H1 (cell line): Measurements from ENCODE around the gene ACVR2A. TPM values are rescaled to one million over a fixed set of nuclear protein-coding genes. Genes with fewer than 3 reads are reported as not detected.

Experiments
- CTCF ChIA-PET: fragments of 300-600 bp; sonication (Branson Sonifier 250); formaldehyde crosslinking; loops from one replicate; lab custom pipeline; 2021; ENCODE audit not compliant: partially characterized antibody; lab: Charles Lee
- POLR2A ChIA-PET: fragments of 300-600 bp; sonication (Branson Sonifier 250); formaldehyde crosslinking; loops from one replicate; lab custom pipeline; 2021; ENCODE audit warnings: inconsistent platforms; ENCODE audit not compliant: partially characterized antibody; lab: Charles Lee
- DNase-seq, 2 experiments: peaks; one replicate each; pipeline versions ENCODE4 v3.0.0 to v3.0.0-alpha.2; 2010 to 2022; ENCODE audit warnings: low spot score in 2 of 2, low read depth in 1 of 2, mixed read lengths in 1 of 2
- FAIRE-seq: peaks from 2 replicates; lab custom pipeline; 2011; peaks lifted over from hg19 to GRCh38; lab: Jason Lieb, UNC
- H2AFZ ChIP-seq: 2 replicates; pipeline ENCODE4 v1.8.1; 2012; ENCODE audit warnings: low read length, inconsistent platforms
- H2AK5ac ChIP-seq: 2 replicates; pipeline ENCODE4 v1.6.1; 2013; ENCODE audit warnings: low read depth, low read length
- H2BK120ac ChIP-seq: replicated peaks from 2 replicates; pipeline ENCODE3; 2013; ENCODE audit warnings: low read depth, low read length, inconsistent platforms
- H2BK12ac ChIP-seq: 2 replicates; pipeline ENCODE4 v1.6.1; 2013; ENCODE audit warnings: low read depth, low read length
- H2BK15ac ChIP-seq: 2 replicates; pipeline ENCODE4 v1.6.1; 2013; ENCODE audit warnings: low read length
- H2BK20ac ChIP-seq: 2 replicates; pipeline ENCODE4 v1.6.1; 2013; ENCODE audit warnings: low read length
- H2BK5ac ChIP-seq: 2 replicates; pipeline ENCODE4 v1.6.1; 2013; ENCODE audit warnings: low read depth, low read length
- H3K14ac ChIP-seq: 2 replicates; pipeline ENCODE4 v1.6.1; 2013; ENCODE audit warnings: inconsistent platforms; ENCODE audit not compliant: insufficient read length
- H3K18ac ChIP-seq: 2 replicates; pipeline ENCODE4 v1.6.1; 2013; ENCODE audit warnings: low read length; ENCODE audit errors: extremely low read depth
- H3K23ac ChIP-seq: 2 replicates; pipeline ENCODE4 v1.6.1; 2013; ENCODE audit warnings: inconsistent platforms; ENCODE audit not compliant: insufficient read length
- H3K23me2 ChIP-seq: 2 replicates; pipeline ENCODE4 v1.6.1; 2013; ENCODE audit warnings: low read depth, low read length
- H3K27ac ChIP-seq: 2 replicates; pipeline ENCODE4 v1.6.1; 2011; ENCODE audit warnings: low read depth, low read length, inconsistent platforms
- H3K27me3 ChIP-seq, 4 experiments: replicated peaks in 1 of 4; 1 replicate in 1 of 4; 2 replicates in 3 of 4; pipeline versions ENCODE4 v1.6.1 to v1.8.1; 2011 to 2013; ENCODE audit warnings: low read length in 3 of 4, mild to moderate bottlenecking in 3 of 4, inconsistent platforms in 2 of 4, mixed read lengths in 2 of 4, moderate library complexity in 1 of 4; ENCODE audit not compliant: control insufficient read depth in 3 of 4, insufficient read depth in 3 of 4; ENCODE audit errors: extremely low read depth in 1 of 4
- H3K36me3 ChIP-seq, 4 experiments: 2 replicates each; pipeline versions ENCODE4 v1.6.1 to v1.8.1; 2011 to 2013; ENCODE audit warnings: mild to moderate bottlenecking in 4 of 4, low read length in 3 of 4, moderate library complexity in 2 of 4, control low read depth in 1 of 4, inconsistent platforms in 1 of 4; ENCODE audit not compliant: insufficient read depth in 4 of 4, control insufficient read depth in 2 of 4
- H3K4ac ChIP-seq: replicated peaks from 2 replicates; pipeline ENCODE3; 2013; ENCODE audit warnings: low read length, low read depth, mixed read lengths, inconsistent platforms; ENCODE audit not compliant: insufficient read length
- H3K4me1 ChIP-seq, 4 experiments: replicated peaks in 1 of 4; 1 replicate in 1 of 4; 2 replicates in 3 of 4; pipeline versions ENCODE4 v1.6.1 to v1.8.1; 2011 to 2013; ENCODE audit warnings: low read length in 3 of 4, inconsistent platforms in 2 of 4, mixed read lengths in 1 of 4; ENCODE audit not compliant: insufficient read depth in 4 of 4, control insufficient read depth in 3 of 4
- H3K4me2 ChIP-seq, 2 experiments: 2 replicates each; pipeline versions ENCODE4 v1.6.1 to v1.8.1; 2011 to 2013; ENCODE audit warnings: low read depth in 2 of 2, low read length in 2 of 2, control low read depth in 1 of 2, inconsistent platforms in 1 of 2, mild to moderate bottlenecking in 1 of 2; ENCODE audit not compliant: insufficient read depth in 1 of 2
- H3K4me3 ChIP-seq, 4 experiments: fragments of 200-600, 300-600 bp in 1 of 4; sonication (generic), shearing (Covaris generic), sonication (Bioruptor Twin) in 1 of 4; 2 replicates each; pipeline versions ENCODE4 v1.5.1 to v1.8.1; 2011 to 2016; ENCODE audit warnings: low read length in 4 of 4, low read depth in 3 of 4, control low read depth in 2 of 4, inconsistent platforms in 2 of 4, mild to moderate bottlenecking in 2 of 4, mixed read lengths in 1 of 4, moderate library complexity in 1 of 4; ENCODE audit not compliant: insufficient read depth in 2 of 4; ENCODE audit errors: extremely low read depth in 1 of 4
- H3K56ac ChIP-seq: replicated peaks from 2 replicates; pipeline ENCODE3; 2013; ENCODE audit warnings: low read depth, mild to moderate bottlenecking, mixed read lengths, low read length, inconsistent platforms; ENCODE audit not compliant: insufficient read length
- H3K79me1 ChIP-seq: 2 replicates; pipeline ENCODE4 v1.6.1; 2013; ENCODE audit warnings: low read depth, low read length, control low read depth
- H3K79me2 ChIP-seq, 2 experiments: 2 replicates each; pipeline versions ENCODE4 v1.6.1 to v1.8.1; 2012 to 2013; ENCODE audit warnings: low read length in 2 of 2, mild to moderate bottlenecking in 2 of 2, inconsistent platforms in 1 of 2; ENCODE audit not compliant: insufficient read depth in 2 of 2, control insufficient read depth in 1 of 2
- H3K9ac ChIP-seq, 4 experiments: replicated peaks in 1 of 4; 1 replicate in 1 of 4; 2 replicates in 3 of 4; pipeline versions ENCODE4 v1.6.1 to v1.8.1; 2011 to 2013; ENCODE audit warnings: low read depth in 3 of 4, low read length in 3 of 4, control low read depth in 2 of 4, mild to moderate bottlenecking in 2 of 4, moderate library complexity in 2 of 4, inconsistent platforms in 1 of 4; ENCODE audit errors: extremely low read depth in 1 of 4
- H3K9me3 ChIP-seq, 2 experiments: 2 replicates each; pipeline versions ENCODE4 v1.6.1 to v1.8.1; 2012 to 2013; ENCODE audit warnings: mild to moderate bottlenecking in 2 of 2, moderate library complexity in 2 of 2, control low read depth in 1 of 2, inconsistent platforms in 1 of 2, low read depth in 1 of 2, low read length in 1 of 2, mixed read lengths in 1 of 2; ENCODE audit not compliant: insufficient read depth in 2 of 2
- H4K20me1 ChIP-seq, 2 experiments: replicated peaks in 1 of 2; 2 replicates each; pipeline versions ENCODE3 to v1.8.1; 2011 to 2013; ENCODE audit warnings: inconsistent platforms in 2 of 2, low read length in 2 of 2, mild to moderate bottlenecking in 1 of 2; ENCODE audit not compliant: insufficient read depth in 2 of 2, control insufficient read depth in 1 of 2
- H4K5ac ChIP-seq: 2 replicates; pipeline ENCODE4 v1.6.1; 2013; ENCODE audit warnings: low read length, low read depth, mixed read lengths, inconsistent platforms; ENCODE audit not compliant: insufficient read length
- H4K8ac ChIP-seq: 2 replicates; pipeline ENCODE4 v1.8.0; 2013; ENCODE audit warnings: mild to moderate bottlenecking, moderate library complexity, low read length, inconsistent platforms; ENCODE audit not compliant: insufficient read depth; ENCODE audit errors: extremely low read depth
- H4K91ac ChIP-seq: replicated peaks from 2 replicates; pipeline ENCODE3; 2013; ENCODE audit warnings: low read length, mixed read lengths, inconsistent platforms; ENCODE audit not compliant: insufficient read length
- ASH2L ChIP-seq: fragments of 200-600, 300-600 bp; sonication (generic); IDR thresholded peaks from one replicate; pipeline ENCODE4 v1.7.1; 2017; ENCODE audit warnings: low read length
- ATF2 ChIP-seq: IDR thresholded peaks from 2 replicates; pipeline ENCODE4 v1.6.1; 2012; ENCODE audit warnings: low read length, inconsistent platforms
- CHD1 ChIP-seq: IDR thresholded peaks from 2 replicates; pipeline ENCODE4 v1.6.1; 2012; ENCODE audit warnings: low read depth, low read length, improper control_type of control experiment
- CHD2 ChIP-seq: IDR thresholded peaks from 2 replicates; pipeline ENCODE4 v1.6.1; 2012; ENCODE audit warnings: low read length, improper control_type of control experiment
- JUND ChIP-seq: IDR thresholded peaks from 2 replicates; pipeline ENCODE4 v1.6.1; 2011; ENCODE audit warnings: mild to moderate bottlenecking, improper control_type of control experiment, low read length
- RBBP5 ChIP-seq: IDR thresholded peaks from 2 replicates; pipeline ENCODE4 v1.7.1; 2012; ENCODE audit warnings: low read depth, mild to moderate bottlenecking, inconsistent platforms, low read length, moderate library complexity, borderline replicate concordance
- RXRA ChIP-seq: IDR thresholded peaks from 2 replicates; pipeline ENCODE4 v1.6.1; 2011; ENCODE audit warnings: low read depth, mild to moderate bottlenecking, low read length, moderate library complexity; ENCODE audit not compliant: insufficient read depth
- SIN3A ChIP-seq, 2 experiments: IDR thresholded peaks in 1 of 2; conservative IDR thresholded peaks in 1 of 2; 2 replicates each; pipeline ENCODE4 v1.6.1; 2011 to 2012; ENCODE audit warnings: low read length in 2 of 2, improper control_type of control experiment in 1 of 2, low read depth in 1 of 2, mild to moderate bottlenecking in 1 of 2
- SP1 ChIP-seq: IDR thresholded peaks from 2 replicates; pipeline ENCODE4 v1.6.1; 2011; ENCODE audit warnings: low read depth, low read length
- SP2 ChIP-seq: IDR thresholded peaks from 2 replicates; pipeline ENCODE4 v1.6.1; 2012; ENCODE audit warnings: mild to moderate bottlenecking, low read length, inconsistent platforms
- SRF ChIP-seq: IDR thresholded peaks from 2 replicates; pipeline ENCODE4 v1.6.1; 2011; ENCODE audit warnings: mild to moderate bottlenecking, low read depth, low read length, moderate library complexity
- WGBS, 2 experiments: shearing (Covaris generic) in 1 of 2; methylation state at CpG; one replicate each; pipeline versions ENCODE4 v1.1.6 to v1.1.7; 2013 to 2015; ENCODE audit warnings: low lambda C conversion rate in 2 of 2, mixed read lengths in 2 of 2, inconsistent platforms in 1 of 2, low coverage in 1 of 2, missing lambda C conversion rate in 1 of 2; ENCODE audit not compliant: insufficient replicate concordance in 2 of 2, insufficient coverage in 1 of 2, insufficient read length in 1 of 2; ENCODE audit errors: extremely low coverage in 1 of 2, missing lambda C conversion rate in 1 of 2; 5-methylcytosine and 5-hydroxymethylcytosine counted together
- polyA plus RNA-seq, 7 experiments: library from polyadenylated mRNA; depleted of rRNA in 3 of 7; stranded (reverse) in 5 of 7; unstranded in 2 of 7; fragments of >200 nt in 5 of 7; fragments of 200-250 nt in 2 of 7; gene quantifications; 1 replicate in 5 of 7; 2 replicates in 1 of 7; 4 replicates in 1 of 7; pipeline versions ENCODE4 v1.2.1 to v1.2.3, GENCODE V29; 2011 to 2013; ENCODE audit warnings: missing spikeins in 2 of 7, mixed read lengths in 2 of 7
- total RNA-seq: library from RNA; stranded (reverse); fragmentation: NEBNext Ultra II Directional; extraction: Animal tissue kit (Norgen Biotek cat#: 25700); gene quantifications from 2 replicates; pipeline ENCODE4 v1.2.1, GENCODE V29; 2021

Gene ACVR2A
- total and polyA plus RNA-seq, 2 of the 8 experiments (the other 6 are each of a cell fraction or from before 2014, with no cell fraction given), result 3.4 to 18.1 TPM

- no peak overlapping the region for H2AK5ac ChIP-seq
- no peak overlapping the region for H4K91ac ChIP-seq
- DNase-seq (no peak), FAIRE-seq (no peak)
- H3K4me1 ChIP-seq, result no peaks in the 10 kb centered on the region
- no peaks in the 10 kb centered on the region for H3K36me3 ChIP-seq
- H2BK5ac ChIP-seq, result no peak overlapping the region
- H3K23ac ChIP-seq, result no peak overlapping the region
- no peaks in the 10 kb centered on the region for H3K79me1 ChIP-seq
- H3K27ac ChIP-seq, result no peak overlapping the region
- CTCF ChIA-PET, result interaction anchor here (0.8 kb wide), 1 partner anchor 9 kb away, joined by 4 read pairs; no protein-coding TSS in a partner anchor
- no peak overlapping the region for H3K18ac ChIP-seq
- no peak overlapping the region for H2BK20ac ChIP-seq
- H4K20me1 ChIP-seq, result no peaks in the 10 kb centered on the region
- no peak overlapping the region for H2BK12ac ChIP-seq
- no peak overlapping the region for H3K56ac ChIP-seq
- POLR2A ChIA-PET, result interaction anchor here (2.0 kb wide), 1 partner anchor 17 kb away, joined by 7 read pairs; no protein-coding TSS in a partner anchor
- peaks cover 0 to 7% of the 10 kb centered on the region in 2 experiments; a peak in 1 of 4 replicates for H3K9me3 ChIP-seq
- no peak overlapping the region; the same call in 1 of the 2 replicates for H4K8ac ChIP-seq
- H3K23me2 ChIP-seq, result no peaks in the 10 kb centered on the region
- no peak overlapping the region for H4K5ac ChIP-seq
- H2BK15ac ChIP-seq, result no peak overlapping the region
- TF ChIP-seq RBBP5, result no peak
- no peak for TF ChIP-seq SIN3A (conservative IDR thresholded peaks at IDR 0.05 in 1 of 2, IDR thresholded peaks at IDR 0.05 in 1 of 2; ENCODE audit: low read depth in 1 of 2, low read length in 2 of 2)
- no peak for TF ChIP-seq RXRA
- no peak for TF ChIP-seq ASH2L
- TF ChIP-seq CHD1, result no peak
- no peak for TF ChIP-seq SRF
- no peak for TF ChIP-seq SP1
- TF ChIP-seq ATF2, result no peak
- no peak for TF ChIP-seq JUND
- TF ChIP-seq SP2, result no peak
- no peak for TF ChIP-seq CHD2
- no peaks in the 10 kb centered on the region for H3K27me3 ChIP-seq
- H3K4me2 ChIP-seq, result no peak overlapping the region
- H3K9ac ChIP-seq, result no peak overlapping the region
- H2AFZ ChIP-seq, result no peak overlapping the region
- no peak overlapping the region for H3K14ac ChIP-seq
- no peaks in the 10 kb centered on the region for H3K79me2 ChIP-seq
- H2BK120ac ChIP-seq, result no peak overlapping the region
- no peak overlapping the region for H3K4ac ChIP-seq
- 97% methylated on average over 15 of the region's 16 CpGs; no CpG with 5 or more reads in 1 of the 2 experiments for WGBS, 2 experiments
- H3K4me3 ChIP-seq, result no peak overlapping the region
These were observed 17.8 kb upstream of the ACVR2A start for GRCh38 chr2:147827088-147827375.
